K562 (cell line): ENCODE measurements around the gene EPO. TPM values are rescaled to one million over a fixed set of nuclear protein-coding genes. Genes with fewer than 3 reads are reported as not detected.

Experiments
- ARID1B ChIP-seq: fragments of 450-650 bp; IDR thresholded peaks from 2 replicates; pipeline ENCODE4 v1.6.1; 2016; ENCODE audit warnings: antibody characterized with exemption, mild to moderate bottlenecking, inconsistent platforms
- ATF1 ChIP-seq, 2 experiments: fragments of 450-650 bp in 1 of 2; IDR thresholded peaks; 2 replicates each; pipeline ENCODE4 v1.6.1; 2016; ENCODE audit warnings: missing compliant biosample characterization in 1 of 2, missing genetic modification characterization in 1 of 2
- CCNT2 ChIP-seq: IDR thresholded peaks from 2 replicates; pipeline ENCODE4 v1.6.1; 2011; ENCODE audit warnings: borderline replicate concordance, low read depth, mild to moderate bottlenecking, moderate library complexity, mixed read lengths, low read length; ENCODE audit not compliant: insufficient read length; ENCODE audit errors: extremely low read depth
- DMBX1 ChIP-seq: fragments of 250-450 bp; sonication (Bioruptor Pico); IDR thresholded peaks from 2 replicates; pipeline ENCODE4 v1.8.0; 2022; ENCODE audit warnings: inconsistent platforms, mild to moderate bottlenecking, moderate library complexity, borderline replicate concordance
- FOXA1 ChIP-seq: fragments of 450-650 bp; IDR thresholded peaks from 2 replicates; pipeline ENCODE4 v1.6.1; 2016; ENCODE audit warnings: mild to moderate bottlenecking, borderline replicate concordance
- HDAC3 ChIP-seq: fragments of 450-650 bp; IDR thresholded peaks from 2 replicates; pipeline ENCODE4 v1.6.1; 2018; ENCODE audit warnings: borderline replicate concordance, mild to moderate bottlenecking, moderate library complexity; ENCODE audit not compliant: partially characterized antibody
- HMGXB4 ChIP-seq: sonication (generic); formaldehyde crosslinking; IDR thresholded peaks from 2 replicates; pipeline ENCODE4 v1.8.1; 2023; ENCODE audit warnings: mild to moderate bottlenecking, missing genetic modification reagents
- L3MBTL2 ChIP-seq: fragments of 450-650 bp; IDR thresholded peaks from 2 replicates; pipeline ENCODE4 v1.6.1; 2016; ENCODE audit warnings: mild to moderate bottlenecking, moderate library complexity
- PHB ChIP-seq: fragments of 250-450 bp; sonication (Bioruptor Pico); IDR thresholded peaks from 2 replicates; pipeline ENCODE4 v1.5.0; 2021
- POLR2G ChIP-seq: fragments of 200-400 bp; formaldehyde crosslinking; IDR thresholded peaks from 2 replicates; pipeline ENCODE4 v1.6.1; 2017; ENCODE audit warnings: low read depth, mild to moderate bottlenecking, antibody characterized with exemption, low read length, moderate library complexity
- PRMT5 ChIP-seq: sonication (generic); formaldehyde crosslinking; IDR thresholded peaks from 2 replicates; pipeline ENCODE4 v1.5.0; 2020; ENCODE audit warnings: missing genetic modification reagents
- RBBP5 ChIP-seq: fragments of 200-600 bp; sonication (generic); IDR thresholded peaks from 2 replicates; pipeline ENCODE4 v1.6.1; 2012; ENCODE audit warnings: borderline replicate concordance, mild to moderate bottlenecking, low read length, control low read depth, inconsistent platforms; ENCODE audit not compliant: insufficient read depth, poor library complexity, severe bottlenecking
- SETDB1 ChIP-seq: IDR thresholded peaks from one replicate; pipeline ENCODE4 v1.6.1; 2012; ENCODE audit warnings: low read length, control low read depth, inconsistent platforms
- TARDBP ChIP-seq: fragments of 450-650 bp; IDR thresholded peaks from 2 replicates; pipeline ENCODE4 v1.6.1; 2016
- TRIM28 ChIP-seq: fragments of 450-650 bp; IDR thresholded peaks from 2 replicates; pipeline ENCODE4 v1.6.1; 2017
- YY1 ChIP-seq, 3 experiments: IDR thresholded peaks; 2 replicates each; pipeline ENCODE4 v1.6.1; 2011; ENCODE audit warnings: low read length in 2 of 3, mild to moderate bottlenecking in 2 of 3, moderate library complexity in 2 of 3, borderline replicate concordance in 1 of 3, control low read depth in 1 of 3, low read depth in 1 of 3; ENCODE audit not compliant: insufficient read depth in 3 of 3, insufficient replicate concordance in 2 of 3, control insufficient read depth in 1 of 3, insufficient read length in 1 of 3; ENCODE audit errors: extremely low read depth in 1 of 3
- ZBTB1 ChIP-seq: sonication (generic); formaldehyde crosslinking; IDR thresholded peaks from 2 replicates; pipeline ENCODE4 v1.8.1; 2023; ENCODE audit warnings: missing genetic modification reagents, low read depth, mild to moderate bottlenecking, borderline replicate concordance
- ZBTB49 ChIP-seq: sonication (generic); formaldehyde crosslinking; IDR thresholded peaks from 2 replicates; pipeline ENCODE4 v1.8.0; 2022; ENCODE audit warnings: missing genetic modification reagents, mild to moderate bottlenecking, borderline replicate concordance
- ZBTB8A ChIP-seq: fragments of 450-650 bp; IDR thresholded peaks from 2 replicates; pipeline ENCODE4 v1.6.1; 2018; ENCODE audit warnings: mild to moderate bottlenecking, moderate library complexity; ENCODE audit not compliant: partially characterized antibody
- polyA plus RNA-seq, 8 experiments: library from polyadenylated mRNA; depleted of rRNA in 4 of 8; stranded (reverse) in 5 of 8; unstranded in 3 of 8; fragments of >200 nt; fragmentation: Nextera tagmentation in 2 of 8; fragmentation: Illumina TruSeq in 1 of 8; extraction: Ambion mirVana in 2 of 8; extraction: Trizol in 1 of 8; gene quantifications; 2 replicates each; pipeline versions ENCODE4 v1.2.1 to v1.2.3, GENCODE V29; 2011 to 2014; ENCODE audit warnings: inconsistent platforms in 1 of 8, missing spikeins in 1 of 8
- total RNA-seq, 7 experiments: library from RNA; depleted of rRNA in 6 of 7; stranded (reverse); fragments of >200 nt in 6 of 7; fragmentation: Illumina TruSeq in 2 of 7; extraction: Trizol in 2 of 7; gene quantifications; 2 replicates each; pipeline versions ENCODE4 v1.2.1 to v1.2.3, GENCODE V29; 2011 to 2021; ENCODE audit warnings: low replicate concordance in 1 of 7
- TF ChIP-seq, protein P1 (sequence below): fragments of 250-450 bp; sonication (Bioruptor Pico); IDR thresholded peaks from 2 replicates; pipeline ENCODE4 v1.5.0; 2021
- TF ChIP-seq, protein P2 (sequence below): fragments of 250-450 bp; sonication (Bioruptor Pico); IDR thresholded peaks from 2 replicates; pipeline ENCODE4 v1.8.0; 2022; ENCODE audit warnings: moderate library complexity, mild to moderate bottlenecking, inconsistent platforms

Gene EPO
- total and polyA plus RNA-seq, 9 of the 15 experiments (the other 6 are each of a cell fraction or from before 2014, with no cell fraction given) = 0.06 to 0.41 (median 0.07) TPM; not detected in 6

- TF ChIP-seq, protein P1, sequence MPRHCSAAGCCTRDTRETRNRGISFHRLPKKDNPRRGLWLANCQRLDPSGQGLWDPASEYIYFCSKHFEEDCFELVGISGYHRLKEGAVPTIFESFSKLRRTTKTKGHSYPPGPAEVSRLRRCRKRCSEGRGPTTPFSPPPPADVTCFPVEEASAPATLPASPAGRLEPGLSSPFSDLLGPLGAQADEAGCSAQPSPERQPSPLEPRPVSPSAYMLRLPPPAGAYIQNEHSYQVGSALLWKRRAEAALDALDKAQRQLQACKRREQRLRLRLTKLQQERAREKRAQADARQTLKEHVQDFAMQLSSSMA (CRISPR knock-in tag) = no peak
- TF ChIP-seq CCNT2 (peak; percentile 48), TRIM28 (no peak), ZBTB1 (CRISPR knock-in tag) (no peak), FOXA1 (no peak), ZBTB49 (CRISPR knock-in tag) (no peak), L3MBTL2 (peak; percentile 97), HDAC3 (no peak), RBBP5 (no peak), SETDB1 (no peak), PHB (CRISPR knock-in tag) (no peak), ARID1B (no peak), YY1 (IDR thresholded peaks at IDR 0.05; ENCODE audit: borderline replicate concordance in 1 of 3, control insufficient read depth in 1 of 3, extremely low read depth in 1 of 3, insufficient read depth in 3 of 3, insufficient read length in 1 of 3, insufficient replicate concordance in 2 of 3, low read depth in 1 of 3, low read length in 2 of 3) (peak; percentile 64 to 91 (median 87)), ATF1 (CRISPR knock-in tag; IDR thresholded peaks at IDR 0.05) (no peak), ATF1 (tag; IDR thresholded peaks at IDR 0.05) (no peak), TARDBP (no peak), DMBX1 (CRISPR knock-in tag) (0 out of 2 replicates have a peak, but pooled peaks have one; percentile 45), PRMT5 (CRISPR knock-in tag) (no peak), HMGXB4 (CRISPR knock-in tag) (no peak), POLR2G (no peak), ZBTB8A (no peak)
- TF ChIP-seq, protein P2, sequence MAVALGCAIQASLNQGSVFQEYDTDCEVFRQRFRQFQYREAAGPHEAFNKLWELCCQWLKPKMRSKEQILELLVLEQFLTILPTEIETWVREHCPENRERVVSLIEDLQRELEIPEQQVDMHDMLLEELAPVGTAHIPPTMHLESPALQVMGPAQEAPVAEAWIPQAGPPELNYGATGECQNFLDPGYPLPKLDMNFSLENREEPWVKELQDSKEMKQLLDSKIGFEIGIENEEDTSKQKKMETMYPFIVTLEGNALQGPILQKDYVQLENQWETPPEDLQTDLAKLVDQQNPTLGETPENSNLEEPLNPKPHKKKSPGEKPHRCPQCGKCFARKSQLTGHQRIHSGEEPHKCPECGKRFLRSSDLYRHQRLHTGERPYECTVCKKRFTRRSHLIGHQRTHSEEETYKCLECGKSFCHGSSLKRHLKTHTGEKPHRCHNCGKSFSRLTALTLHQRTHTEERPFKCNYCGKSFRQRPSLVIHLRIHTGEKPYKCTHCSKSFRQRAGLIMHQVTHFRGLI (CRISPR knock-in tag) = 0 out of 2 replicates have a peak, but pooled peaks have one; percentile 50
Measured at GRCh38 chr7:100694098-100694745, 26.0 kb upstream of the EPO start, which contains the start of gene GIGYF1 (continued).
